ENCODE data around the gene TCF23. TPM values are rescaled to one million over a fixed set of nuclear protein-coding genes. Genes with fewer than 3 reads are reported as not detected.

The TCF23 gene
- total RNA-seq, 1 donor from 2014 or later, result 1.2 TPM

Other genes starting within 250 kb of the TCF23 start
- 27.1 TPM for gene MAPRE3, start 178.4 kb upstream of the TCF23 start, total RNA-seq
- gene TMEM214, start 116.0 kb upstream of the TCF23 start, total RNA-seq, result 62.9 TPM
- gene AGBL5, start 97.3 kb upstream of the TCF23 start, total RNA-seq, result 18.9 TPM
- 243 TPM for gene OST4, start 77.3 kb upstream of the TCF23 start, total RNA-seq
- 56.3 TPM for gene EMILIN1, start 70.4 kb upstream of the TCF23 start, total RNA-seq
- 5.1 TPM for gene KHK, start 62.2 kb upstream of the TCF23 start, total RNA-seq
- gene CGREF1, start 29.9 kb upstream of the TCF23 start, total RNA-seq, result 0.74 TPM
- 0.21 TPM for gene ABHD1, start 25.2 kb upstream of the TCF23 start, total RNA-seq
- gene PREB, start 14.4 kb upstream of the TCF23 start, total RNA-seq, result 37.7 TPM
- gene PRR30, start 9.6 kb upstream of the TCF23 start, total RNA-seq, result not detected
- 102 TPM for gene ATRAID, start 63.0 kb downstream of the TCF23 start, total RNA-seq
- gene SLC5A6, start 63.3 kb downstream of the TCF23 start, total RNA-seq, result 20.8 TPM
- 28.8 TPM for gene CAD, start 68.4 kb downstream of the TCF23 start, total RNA-seq
- 0.80 TPM for gene SLC30A3, start 114.0 kb downstream of the TCF23 start, total RNA-seq
- gene DNAJC5G, start 126.4 kb downstream of the TCF23 start, total RNA-seq, result not detected
- not detected for gene TRIM54, start 133.4 kb downstream of the TCF23 start, total RNA-seq
- gene UCN, start 159.4 kb downstream of the TCF23 start, total RNA-seq, result 4.0 TPM
- 79.2 TPM for gene MPV17, start 174.1 kb downstream of the TCF23 start, total RNA-seq
- 56.4 TPM for gene GTF3C2, start 207.8 kb downstream of the TCF23 start, total RNA-seq
- gene EIF2B4, start 221.3 kb downstream of the TCF23 start, total RNA-seq, result 32.9 TPM
- gene SNX17, start 221.6 kb downstream of the TCF23 start, total RNA-seq, result 107 TPM
- 13.9 TPM for gene ZNF513, start 231.7 kb downstream of the TCF23 start, total RNA-seq

Measured in lower lobe of right lung (tissue), 1 donor.